H1 (cell line): ENCODE measurements around the gene BAZ2B. TPM values are rescaled to one million over a fixed set of nuclear protein-coding genes. Genes with fewer than 3 reads are reported as not detected.

ENCODE experiments used
- CTCF ChIA-PET: fragments of 300-600 bp; sonication (Branson Sonifier 250); formaldehyde crosslinking; loops from one replicate; lab custom pipeline; 2021; ENCODE audit not compliant: partially characterized antibody; lab: Charles Lee
- POLR2A ChIA-PET: fragments of 300-600 bp; sonication (Branson Sonifier 250); formaldehyde crosslinking; loops from one replicate; lab custom pipeline; 2021; ENCODE audit warnings: inconsistent platforms; ENCODE audit not compliant: partially characterized antibody; lab: Charles Lee
- DNase-seq, 2 experiments: peaks; one replicate each; pipeline versions ENCODE4 v3.0.0 to v3.0.0-alpha.2; 2010 to 2022; ENCODE audit warnings: low spot score in 2 of 2, low read depth in 1 of 2, mixed read lengths in 1 of 2
- FAIRE-seq: peaks from 2 replicates; lab custom pipeline; 2011; peaks lifted over from hg19 to GRCh38; lab: Jason Lieb, UNC
- H2AFZ ChIP-seq: 2 replicates; pipeline ENCODE4 v1.8.1; 2012; ENCODE audit warnings: low read length, inconsistent platforms
- H2AK5ac ChIP-seq: 2 replicates; pipeline ENCODE4 v1.6.1; 2013; ENCODE audit warnings: low read depth, low read length
- H2BK120ac ChIP-seq: replicated peaks from 2 replicates; pipeline ENCODE3; 2013; ENCODE audit warnings: low read depth, low read length, inconsistent platforms
- H2BK12ac ChIP-seq: 2 replicates; pipeline ENCODE4 v1.6.1; 2013; ENCODE audit warnings: low read depth, low read length
- H2BK15ac ChIP-seq: 2 replicates; pipeline ENCODE4 v1.6.1; 2013; ENCODE audit warnings: low read length
- H2BK20ac ChIP-seq: 2 replicates; pipeline ENCODE4 v1.6.1; 2013; ENCODE audit warnings: low read length
- H2BK5ac ChIP-seq: 2 replicates; pipeline ENCODE4 v1.6.1; 2013; ENCODE audit warnings: low read depth, low read length
- H3K14ac ChIP-seq: 2 replicates; pipeline ENCODE4 v1.6.1; 2013; ENCODE audit warnings: inconsistent platforms; ENCODE audit not compliant: insufficient read length
- H3K18ac ChIP-seq: 2 replicates; pipeline ENCODE4 v1.6.1; 2013; ENCODE audit warnings: low read length; ENCODE audit errors: extremely low read depth
- H3K23ac ChIP-seq: 2 replicates; pipeline ENCODE4 v1.6.1; 2013; ENCODE audit warnings: inconsistent platforms; ENCODE audit not compliant: insufficient read length
- H3K23me2 ChIP-seq: 2 replicates; pipeline ENCODE4 v1.6.1; 2013; ENCODE audit warnings: low read depth, low read length
- H3K27ac ChIP-seq: 2 replicates; pipeline ENCODE4 v1.6.1; 2011; ENCODE audit warnings: low read depth, low read length, inconsistent platforms
- H3K27me3 ChIP-seq, 4 experiments: replicated peaks in 1 of 4; 1 replicate in 1 of 4; 2 replicates in 3 of 4; pipeline versions ENCODE4 v1.6.1 to v1.8.1; 2011 to 2013; ENCODE audit warnings: low read length in 3 of 4, mild to moderate bottlenecking in 3 of 4, inconsistent platforms in 2 of 4, mixed read lengths in 2 of 4, moderate library complexity in 1 of 4; ENCODE audit not compliant: control insufficient read depth in 3 of 4, insufficient read depth in 3 of 4; ENCODE audit errors: extremely low read depth in 1 of 4
- H3K36me3 ChIP-seq, 4 experiments: 2 replicates each; pipeline versions ENCODE4 v1.6.1 to v1.8.1; 2011 to 2013; ENCODE audit warnings: mild to moderate bottlenecking in 4 of 4, low read length in 3 of 4, moderate library complexity in 2 of 4, control low read depth in 1 of 4, inconsistent platforms in 1 of 4; ENCODE audit not compliant: insufficient read depth in 4 of 4, control insufficient read depth in 2 of 4
- H3K4ac ChIP-seq: replicated peaks from 2 replicates; pipeline ENCODE3; 2013; ENCODE audit warnings: low read length, low read depth, mixed read lengths, inconsistent platforms; ENCODE audit not compliant: insufficient read length
- H3K4me1 ChIP-seq, 4 experiments: replicated peaks in 1 of 4; 1 replicate in 1 of 4; 2 replicates in 3 of 4; pipeline versions ENCODE4 v1.6.1 to v1.8.1; 2011 to 2013; ENCODE audit warnings: low read length in 3 of 4, inconsistent platforms in 2 of 4, mixed read lengths in 1 of 4; ENCODE audit not compliant: insufficient read depth in 4 of 4, control insufficient read depth in 3 of 4
- H3K4me2 ChIP-seq, 2 experiments: 2 replicates each; pipeline versions ENCODE4 v1.6.1 to v1.8.1; 2011 to 2013; ENCODE audit warnings: low read depth in 2 of 2, low read length in 2 of 2, control low read depth in 1 of 2, inconsistent platforms in 1 of 2, mild to moderate bottlenecking in 1 of 2; ENCODE audit not compliant: insufficient read depth in 1 of 2
- H3K4me3 ChIP-seq, 4 experiments: fragments of 200-600, 300-600 bp in 1 of 4; sonication (generic), shearing (Covaris generic), sonication (Bioruptor Twin) in 1 of 4; 2 replicates each; pipeline versions ENCODE4 v1.5.1 to v1.8.1; 2011 to 2016; ENCODE audit warnings: low read length in 4 of 4, low read depth in 3 of 4, control low read depth in 2 of 4, inconsistent platforms in 2 of 4, mild to moderate bottlenecking in 2 of 4, mixed read lengths in 1 of 4, moderate library complexity in 1 of 4; ENCODE audit not compliant: insufficient read depth in 2 of 4; ENCODE audit errors: extremely low read depth in 1 of 4
- H3K56ac ChIP-seq: replicated peaks from 2 replicates; pipeline ENCODE3; 2013; ENCODE audit warnings: low read depth, mild to moderate bottlenecking, mixed read lengths, low read length, inconsistent platforms; ENCODE audit not compliant: insufficient read length
- H3K79me1 ChIP-seq: 2 replicates; pipeline ENCODE4 v1.6.1; 2013; ENCODE audit warnings: low read depth, low read length, control low read depth
- H3K79me2 ChIP-seq, 2 experiments: 2 replicates each; pipeline versions ENCODE4 v1.6.1 to v1.8.1; 2012 to 2013; ENCODE audit warnings: low read length in 2 of 2, mild to moderate bottlenecking in 2 of 2, inconsistent platforms in 1 of 2; ENCODE audit not compliant: insufficient read depth in 2 of 2, control insufficient read depth in 1 of 2
- H3K9ac ChIP-seq, 4 experiments: replicated peaks in 1 of 4; 1 replicate in 1 of 4; 2 replicates in 3 of 4; pipeline versions ENCODE4 v1.6.1 to v1.8.1; 2011 to 2013; ENCODE audit warnings: low read depth in 3 of 4, low read length in 3 of 4, control low read depth in 2 of 4, mild to moderate bottlenecking in 2 of 4, moderate library complexity in 2 of 4, inconsistent platforms in 1 of 4; ENCODE audit errors: extremely low read depth in 1 of 4
- H3K9me3 ChIP-seq, 2 experiments: 2 replicates each; pipeline versions ENCODE4 v1.6.1 to v1.8.1; 2012 to 2013; ENCODE audit warnings: mild to moderate bottlenecking in 2 of 2, moderate library complexity in 2 of 2, control low read depth in 1 of 2, inconsistent platforms in 1 of 2, low read depth in 1 of 2, low read length in 1 of 2, mixed read lengths in 1 of 2; ENCODE audit not compliant: insufficient read depth in 2 of 2
- H4K20me1 ChIP-seq, 2 experiments: replicated peaks in 1 of 2; 2 replicates each; pipeline versions ENCODE3 to v1.8.1; 2011 to 2013; ENCODE audit warnings: inconsistent platforms in 2 of 2, low read length in 2 of 2, mild to moderate bottlenecking in 1 of 2; ENCODE audit not compliant: insufficient read depth in 2 of 2, control insufficient read depth in 1 of 2
- H4K5ac ChIP-seq: 2 replicates; pipeline ENCODE4 v1.6.1; 2013; ENCODE audit warnings: low read length, low read depth, mixed read lengths, inconsistent platforms; ENCODE audit not compliant: insufficient read length
- H4K8ac ChIP-seq: 2 replicates; pipeline ENCODE4 v1.8.0; 2013; ENCODE audit warnings: mild to moderate bottlenecking, moderate library complexity, low read length, inconsistent platforms; ENCODE audit not compliant: insufficient read depth; ENCODE audit errors: extremely low read depth
- H4K91ac ChIP-seq: replicated peaks from 2 replicates; pipeline ENCODE3; 2013; ENCODE audit warnings: low read length, mixed read lengths, inconsistent platforms; ENCODE audit not compliant: insufficient read length
- SP1 ChIP-seq: IDR thresholded peaks from 2 replicates; pipeline ENCODE4 v1.6.1; 2011; ENCODE audit warnings: low read depth, low read length
- TEAD4 ChIP-seq: IDR thresholded peaks from 2 replicates; pipeline ENCODE4 v1.6.1; 2012; ENCODE audit warnings: low read depth, low read length, inconsistent platforms, mixed read lengths
- WGBS, 2 experiments: shearing (Covaris generic) in 1 of 2; methylation state at CpG; one replicate each; pipeline versions ENCODE4 v1.1.6 to v1.1.7; 2013 to 2015; ENCODE audit warnings: low lambda C conversion rate in 2 of 2, mixed read lengths in 2 of 2, inconsistent platforms in 1 of 2, low coverage in 1 of 2, missing lambda C conversion rate in 1 of 2; ENCODE audit not compliant: insufficient replicate concordance in 2 of 2, insufficient coverage in 1 of 2, insufficient read length in 1 of 2; ENCODE audit errors: extremely low coverage in 1 of 2, missing lambda C conversion rate in 1 of 2; 5-methylcytosine and 5-hydroxymethylcytosine counted together
- polyA plus RNA-seq, 7 experiments: library from polyadenylated mRNA; depleted of rRNA in 3 of 7; stranded (reverse) in 5 of 7; unstranded in 2 of 7; fragments of >200 nt in 5 of 7; fragments of 200-250 nt in 2 of 7; gene quantifications; 1 replicate in 5 of 7; 2 replicates in 1 of 7; 4 replicates in 1 of 7; pipeline versions ENCODE4 v1.2.1 to v1.2.3, GENCODE V29; 2011 to 2013; ENCODE audit warnings: missing spikeins in 2 of 7, mixed read lengths in 2 of 7
- total RNA-seq: library from RNA; stranded (reverse); fragmentation: NEBNext Ultra II Directional; extraction: Animal tissue kit (Norgen Biotek cat#: 25700); gene quantifications from 2 replicates; pipeline ENCODE4 v1.2.1, GENCODE V29; 2021
- TF ChIP-seq, protein P1 (sequence below): IDR thresholded peaks from 2 replicates; pipeline ENCODE4 v1.6.1; 2012; ENCODE audit warnings: low read length, inconsistent platforms

BAZ2B gene
- total and polyA plus RNA-seq, 2 of the 8 experiments (the other 6 are each of a cell fraction or from before 2014, with no cell fraction given): 15.2 to 46.3 TPM

DNA sequence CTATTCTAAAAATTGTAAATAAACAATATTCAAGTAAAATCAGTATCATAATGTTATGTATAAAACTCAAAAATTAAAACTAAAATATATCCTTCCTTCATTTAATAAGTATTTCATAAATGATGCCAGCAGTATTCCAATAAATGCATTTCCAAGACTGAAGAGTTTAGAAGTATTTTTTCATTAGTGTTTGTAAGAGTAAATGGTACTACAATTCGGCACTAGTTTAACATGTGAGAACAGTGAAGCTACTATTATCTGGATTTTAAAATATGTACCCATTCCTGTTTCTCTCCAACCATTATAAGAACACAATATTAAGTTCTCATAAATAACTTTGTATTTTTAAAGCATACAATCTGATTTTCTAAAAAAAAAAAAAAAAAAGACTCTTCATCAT, 3.3 kb downstream of the BAZ2B start:
- FAIRE-seq: no peak
- no peak overlapping the region for H2BK120ac ChIP-seq

More for the DNA sequence above, 3.3 kb downstream of the BAZ2B start:
- H2BK12ac ChIP-seq: no peak overlapping the region
- no peak overlapping the region for H3K9ac ChIP-seq
- H2BK20ac ChIP-seq: no peak overlapping the region
- no peaks in the 10 kb centered on the region; the same call in 1 of the 2 replicates for H3K79me1 ChIP-seq
- no peak overlapping the region for H2BK5ac ChIP-seq
- H4K20me1 ChIP-seq: no peaks in the 10 kb centered on the region
- POLR2A ChIA-PET: interaction anchor here (0.7 to 6.6 kb wide), 4 partner anchors 9 to 271 kb away, joined by 3 to 75 read pairs (median 15); partner anchors contain the start of gene MARCHF7
- no peak overlapping the region for H3K18ac ChIP-seq
- TF ChIP-seq TEAD4 (no peak), SP1 (no peak)
- TF ChIP-seq, protein P1, sequence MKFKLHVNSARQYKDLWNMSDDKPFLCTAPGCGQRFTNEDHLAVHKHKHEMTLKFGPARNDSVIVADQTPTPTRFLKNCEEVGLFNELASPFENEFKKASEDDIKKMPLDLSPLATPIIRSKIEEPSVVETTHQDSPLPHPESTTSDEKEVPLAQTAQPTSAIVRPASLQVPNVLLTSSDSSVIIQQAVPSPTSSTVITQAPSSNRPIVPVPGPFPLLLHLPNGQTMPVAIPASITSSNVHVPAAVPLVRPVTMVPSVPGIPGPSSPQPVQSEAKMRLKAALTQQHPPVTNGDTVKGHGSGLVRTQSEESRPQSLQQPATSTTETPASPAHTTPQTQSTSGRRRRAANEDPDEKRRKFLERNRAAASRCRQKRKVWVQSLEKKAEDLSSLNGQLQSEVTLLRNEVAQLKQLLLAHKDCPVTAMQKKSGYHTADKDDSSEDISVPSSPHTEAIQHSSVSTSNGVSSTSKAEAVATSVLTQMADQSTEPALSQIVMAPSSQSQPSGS: no peak
- CTCF ChIA-PET: no interaction called here
- H2BK15ac ChIP-seq: no peak overlapping the region
- H3K4me2 ChIP-seq: peak overlapping the region; percentile 69 to 75; a peak in 3 of 4 replicates
- no peak overlapping the region for H3K27ac ChIP-seq
- H4K5ac ChIP-seq: no peak overlapping the region
- no peaks in the 10 kb centered on the region for H3K36me3 ChIP-seq
- H3K23me2 ChIP-seq: no peaks in the 10 kb centered on the region; the same call in 1 of the 2 replicates
- H3K23ac ChIP-seq: no peak overlapping the region
- no peak for DNase-seq
- no peak overlapping the region for H2AK5ac ChIP-seq
- peak overlapping the region in 2 of 4 experiments; percentile 73 to 98; a peak in 2 of 8 replicates for H3K4me3 ChIP-seq
- WGBS, 2 experiments: 78% methylated on average over 1 of the region's 1 CpG; no CpG with 5 or more reads in 1 of the 2 experiments
- no peak overlapping the region for H2AFZ ChIP-seq
- H4K91ac ChIP-seq: no peak overlapping the region
- H3K56ac ChIP-seq: no peak overlapping the region
- no peak overlapping the region for H3K14ac ChIP-seq
- H3K4me1 ChIP-seq: peaks cover 0 to 16% (median 7%) of the 10 kb centered on the region in 4 experiments; a peak in 4 of 7 replicates
- H4K8ac ChIP-seq: no peak overlapping the region
- peaks cover 10 to 80% of the 10 kb centered on the region in 2 experiments; a peak in 3 of 4 replicates for H3K79me2 ChIP-seq
- H3K27me3 ChIP-seq: no peaks in the 10 kb centered on the region
- no peak overlapping the region for H3K4ac ChIP-seq
- no peaks in the 10 kb centered on the region for H3K9me3 ChIP-seq
